Upper lobe of left lung (tissue), 4 donors: ENCODE results near the gene AHSP.

Experiments used
- EP300 ChIP-seq, 4 donors: sonication (generic); formaldehyde crosslinking; IDR thresholded peaks; one replicate each; pipeline ENCODE4 v1.5.1; 2017; ENCODE audit warnings: antibody characterized with exemption in 4 of 4, control low read depth in 2 of 4
- POLR2A ChIP-seq, 4 donors: fragments of 450-650 bp; IDR thresholded peaks; one replicate each; pipeline ENCODE4 v1.5.1; 2016 to 2017; ENCODE audit warnings: antibody characterized with exemption in 4 of 4, mild to moderate bottlenecking in 2 of 4
- POLR2AphosphoS5 ChIP-seq, 2 donors: sonication (generic); formaldehyde crosslinking; IDR thresholded peaks; one replicate each; pipeline ENCODE4 v1.5.1; 2017; ENCODE audit warnings: antibody characterized with exemption in 2 of 2
- TF ChIP-seq, protein P1 (sequence below), 6 experiments: fragments of 450-650 bp in 4 of 6; fragments of 200-600 bp in 2 of 6; sonication (generic) in 2 of 6; IDR thresholded peaks; one replicate each; pipeline ENCODE4 v1.5.1; 2016 to 2019; ENCODE audit warnings: antibody characterized with exemption in 6 of 6

DNA sequence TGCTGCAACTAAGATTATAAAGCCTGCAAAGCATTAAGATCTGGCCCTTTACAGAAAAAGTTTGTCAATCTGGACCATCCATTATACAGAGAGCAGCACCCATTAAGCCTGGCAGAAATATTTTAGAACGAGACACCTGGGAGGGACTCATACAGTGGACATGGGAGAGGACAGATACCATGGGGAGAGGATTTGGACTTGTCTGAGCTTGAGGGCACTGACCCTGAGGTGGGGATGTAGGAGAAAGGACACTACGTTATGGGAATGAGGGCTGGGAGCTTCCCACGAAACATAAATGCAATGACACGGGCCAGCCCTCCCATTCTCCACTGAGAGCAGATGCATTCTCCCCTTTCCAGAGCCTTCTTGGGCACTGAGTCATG, 25.7 kb upstream of the AHSP start:
- TF ChIP-seq, protein P1, sequence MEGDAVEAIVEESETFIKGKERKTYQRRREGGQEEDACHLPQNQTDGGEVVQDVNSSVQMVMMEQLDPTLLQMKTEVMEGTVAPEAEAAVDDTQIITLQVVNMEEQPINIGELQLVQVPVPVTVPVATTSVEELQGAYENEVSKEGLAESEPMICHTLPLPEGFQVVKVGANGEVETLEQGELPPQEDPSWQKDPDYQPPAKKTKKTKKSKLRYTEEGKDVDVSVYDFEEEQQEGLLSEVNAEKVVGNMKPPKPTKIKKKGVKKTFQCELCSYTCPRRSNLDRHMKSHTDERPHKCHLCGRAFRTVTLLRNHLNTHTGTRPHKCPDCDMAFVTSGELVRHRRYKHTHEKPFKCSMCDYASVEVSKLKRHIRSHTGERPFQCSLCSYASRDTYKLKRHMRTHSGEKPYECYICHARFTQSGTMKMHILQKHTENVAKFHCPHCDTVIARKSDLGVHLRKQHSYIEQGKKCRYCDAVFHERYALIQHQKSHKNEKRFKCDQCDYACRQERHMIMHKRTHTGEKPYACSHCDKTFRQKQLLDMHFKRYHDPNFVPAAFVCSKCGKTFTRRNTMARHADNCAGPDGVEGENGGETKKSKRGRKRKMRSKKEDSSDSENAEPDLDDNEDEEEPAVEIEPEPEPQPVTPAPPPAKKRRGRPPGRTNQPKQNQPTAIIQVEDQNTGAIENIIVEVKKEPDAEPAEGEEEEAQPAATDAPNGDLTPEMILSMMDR (IDR thresholded peaks at IDR 0.05), result no peak
- TF ChIP-seq POLR2A (IDR thresholded peaks at IDR 0.05) (no peak), POLR2AphosphoS5 (IDR thresholded peaks at IDR 0.05) (no peak), EP300 (IDR thresholded peaks at IDR 0.05) (no peak)
